Hepatocyte (in vitro differentiated cells): ENCODE data around the gene ITGA4. TPM values are rescaled to one million over a fixed set of nuclear protein-coding genes. Genes with fewer than 3 reads are reported as not detected.
"Not testable (repeated sequence)": the region's sequence is repeated elsewhere in the genome, so short reads cannot be mapped to it uniquely, and the experiment has no call there.

Source experiments
- DNase-seq: peaks from one replicate; pipeline ENCODE4 v3.0.0-alpha.2; 2016; ENCODE audit warnings: low spot score
- H2AFZ ChIP-seq: fragments of 200-600 bp; sonication (generic); 2 replicates; pipeline ENCODE4 v1.6.0; 2016; ENCODE audit warnings: antibody characterized with exemption, mild to moderate bottlenecking
- H3K27ac ChIP-seq: fragments of 200-600 bp; sonication (generic); 2 replicates; pipeline ENCODE4 v1.5.1; 2016; ENCODE audit warnings: mild to moderate bottlenecking
- H3K27me3 ChIP-seq: fragments of 200-600 bp; sonication (generic); 2 replicates; pipeline ENCODE4 v1.6.1; 2016
- H3K36me3 ChIP-seq: fragments of 200-600 bp; sonication (generic); replicated peaks from 2 replicates; pipeline ENCODE4 v1.5.1; 2016; ENCODE audit warnings: low read depth; ENCODE audit not compliant: insufficient read depth
- H3K4me1 ChIP-seq: fragments of 200-600 bp; sonication (generic); 2 replicates; pipeline ENCODE4 v1.5.1; 2016; ENCODE audit warnings: mild to moderate bottlenecking, moderate library complexity; ENCODE audit not compliant: insufficient read depth
- H3K4me2 ChIP-seq: fragments of 200-600 bp; sonication (generic); 2 replicates; pipeline ENCODE4 v1.6.0; 2016
- H3K4me3 ChIP-seq: fragments of 200-600 bp; sonication (generic); 2 replicates; pipeline ENCODE4 v1.5.1; 2016; ENCODE audit warnings: mild to moderate bottlenecking
- H3K79me2 ChIP-seq: fragments of 200-600 bp; sonication (generic); 2 replicates; pipeline ENCODE4 v1.6.0; 2017; ENCODE audit warnings: mild to moderate bottlenecking
- H3K9me2 ChIP-seq: fragments of 200-600 bp; sonication (generic); replicated peaks from 2 replicates; pipeline ENCODE4 v1.6.0; 2017; ENCODE audit warnings: mild to moderate bottlenecking; ENCODE audit not compliant: insufficient read depth
- H3K9me3 ChIP-seq: fragments of 200-600 bp; sonication (generic); 2 replicates; pipeline ENCODE4 v1.5.1; 2016; ENCODE audit warnings: low read depth, mild to moderate bottlenecking
- H4K20me1 ChIP-seq: fragments of 200-600 bp; sonication (generic); 2 replicates; pipeline ENCODE4 v1.6.0; 2016; ENCODE audit warnings: mild to moderate bottlenecking; ENCODE audit not compliant: insufficient read depth, poor library complexity, severe bottlenecking
- CTCF ChIP-seq: fragments of 200-600 bp; sonication (generic); IDR thresholded peaks from 2 replicates; pipeline ENCODE4 v1.5.1; 2016; ENCODE audit warnings: antibody characterized with exemption, mild to moderate bottlenecking; ENCODE audit not compliant: poor library complexity
- EZH2 ChIP-seq: fragments of 200-600 bp; sonication (generic); IDR thresholded peaks from 2 replicates; pipeline ENCODE4 v1.6.1; 2016; ENCODE audit warnings: antibody characterized with exemption, mild to moderate bottlenecking, borderline replicate concordance
- EZH2phosphoT487 ChIP-seq: fragments of 200-600 bp; sonication (generic); IDR thresholded peaks from one replicate; pipeline ENCODE4 v1.6.1; 2018; ENCODE audit warnings: antibody characterized with exemption, mild to moderate bottlenecking, low read depth, moderate library complexity; ENCODE audit not compliant: unreplicated experiment, severe bottlenecking
- WGBS: methylation state at CpG from one replicate; pipeline ENCODE4 v1.1.6; 2016; ENCODE audit warnings: low lambda C conversion rate; ENCODE audit errors: missing lambda C conversion rate; 5-methylcytosine and 5-hydroxymethylcytosine counted together
- polyA plus RNA-seq: library from polyadenylated mRNA; unstranded; fragments of >200 nt; fragmentation: Nextera tagmentation; extraction: Ambion mirVana; gene quantifications from 2 replicates; pipeline ENCODE4 v1.2.1, GENCODE V29; 2016
- total RNA-seq: library from RNA; depleted of rRNA; stranded (reverse); fragments of >200 nt; gene quantifications from 2 replicates; pipeline ENCODE4 v1.2.3, GENCODE V29; 2014

Gene ITGA4
- total and polyA plus RNA-seq, 2 experiments from 2014 or later: 1.9 to 6.3 TPM

DNA sequence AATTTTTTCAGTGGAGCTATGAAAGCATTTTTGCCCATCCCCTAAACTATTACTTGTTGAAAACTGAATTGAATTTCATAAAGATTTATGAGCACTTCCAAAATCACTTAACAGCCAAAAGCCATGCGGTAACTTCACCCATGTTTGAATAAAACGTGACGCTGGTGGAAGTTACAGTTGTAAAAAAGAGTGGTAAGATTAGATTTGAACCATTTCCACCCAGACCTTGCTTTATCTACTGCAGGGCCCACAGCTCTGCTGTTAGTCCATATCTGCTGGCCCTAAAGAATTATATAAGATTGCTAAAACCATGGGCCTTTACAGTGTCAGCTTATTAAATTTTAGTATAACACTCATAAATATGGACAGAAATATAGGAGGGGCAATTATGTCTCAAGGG is 15.5 kb upstream of the ITGA4 start:
- Histone ChIP-seq H3K27me3 (peaks cover 5% of the 10 kb centered on the region), H3K4me1 (no peaks in the 10 kb centered on the region), H3K9me3 (no peaks in the 10 kb centered on the region), H2AFZ (no peak overlapping the region), H4K20me1 (no peaks in the 10 kb centered on the region), H3K4me2 (no peak overlapping the region), H3K36me3 (no peaks in the 10 kb centered on the region), H3K9me2 (no peaks in the 10 kb centered on the region), H3K27ac (no peak overlapping the region), H3K4me3 (no peak overlapping the region), H3K79me2 (no peaks in the 10 kb centered on the region)
- no peak for TF ChIP-seq CTCF
- no peak for TF ChIP-seq EZH2phosphoT487
- no peak for TF ChIP-seq EZH2
- DNase-seq: no peak
- 29% methylated on average over 3 of the region's 3 CpGs for WGBS

DNA sequence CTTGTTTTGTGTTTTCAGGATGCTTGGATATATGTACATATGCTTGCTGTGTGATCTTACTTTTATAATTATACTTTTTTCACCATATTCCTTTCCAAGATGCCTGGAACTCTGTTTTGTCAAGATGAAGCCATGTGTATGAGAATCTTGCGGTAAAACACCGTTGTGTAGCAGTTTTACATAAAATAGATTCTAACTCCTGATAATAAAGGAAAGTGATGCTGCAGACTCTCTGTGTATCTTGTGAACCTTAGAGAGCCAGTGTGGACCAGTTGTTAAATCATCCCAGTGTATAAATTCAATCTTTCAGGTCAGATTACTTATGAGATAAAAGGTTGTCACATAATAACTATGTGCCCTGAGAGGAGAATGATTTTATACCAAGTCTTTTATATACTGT is 12.5 kb upstream of the ITGA4 start:
- Histone ChIP-seq H3K27me3 (peaks cover 5% of the 10 kb centered on the region), H4K20me1 (no peaks in the 10 kb centered on the region), H3K4me3 (no peak overlapping the region), H3K4me1 (no peaks in the 10 kb centered on the region), H3K79me2 (no peaks in the 10 kb centered on the region), H3K36me3 (no peaks in the 10 kb centered on the region), H2AFZ (no peak overlapping the region), H3K9me2 (no peaks in the 10 kb centered on the region), H3K9me3 (no peaks in the 10 kb centered on the region), H3K4me2 (no peak overlapping the region), H3K27ac (no peak overlapping the region)
- TF ChIP-seq EZH2phosphoT487: no peak
- TF ChIP-seq EZH2: no peak
- TF ChIP-seq CTCF: no peak
- DNase-seq: no peak
- WGBS: 74% methylated on average over 2 of the region's 2 CpGs

GRCh38 chr2:181446985-181447384 is 10.2 kb upstream of the ITGA4 start:
- Histone ChIP-seq H4K20me1 (no peaks in the 10 kb centered on the region), H3K4me2 (no peak overlapping the region), H3K79me2 (no peaks in the 10 kb centered on the region), H3K9me2 (no peaks in the 10 kb centered on the region), H3K36me3 (no peaks in the 10 kb centered on the region), H3K27ac (no peak overlapping the region), H3K27me3 (peaks cover 5% of the 10 kb centered on the region), H2AFZ (no peak overlapping the region), H3K4me3 (no peak overlapping the region), H3K9me3 (no peaks in the 10 kb centered on the region), H3K4me1 (no peaks in the 10 kb centered on the region)
- TF ChIP-seq CTCF (no peak), EZH2 (no peak), EZH2phosphoT487 (no peak)
- WGBS: 92% methylated on average over 4 of the region's 4 CpGs
- no peak for DNase-seq

GRCh38 chr2:181449278-181449677 is 7.9 kb upstream of the ITGA4 start:
- H3K4me3 ChIP-seq, H3K9me3 ChIP-seq, H3K27ac ChIP-seq, H3K36me3 ChIP-seq, H3K79me2 ChIP-seq, DNase-seq, H3K27me3 ChIP-seq, H3K4me1 ChIP-seq, H3K9me2 ChIP-seq, H3K4me2 ChIP-seq, H4K20me1 ChIP-seq, H2AFZ ChIP-seq: not testable (repeated sequence)
